Keratinocyte (primary cell): ENCODE results near the gene SVOPL.

ENCODE experiments used
- EZH2 ChIP-seq: IDR thresholded peaks from one replicate; pipeline ENCODE4 v1.6.1; 2012; ENCODE audit warnings: inconsistent platforms, mild to moderate bottlenecking, low read length, moderate library complexity
- TF ChIP-seq, protein P1 (sequence below), 3 experiments: IDR thresholded peaks in 1 of 3; conservative IDR thresholded peaks in 1 of 3; optimal IDR thresholded peaks in 1 of 3; 2 replicates in 2 of 3; 3 replicates in 1 of 3; pipeline versions ENCODE3 to v1.5.1; 2011; ENCODE audit warnings: low read length in 3 of 3, mild to moderate bottlenecking in 3 of 3, moderate library complexity in 2 of 3, control low read depth in 1 of 3, inconsistent platforms in 1 of 3; ENCODE audit not compliant: insufficient read depth in 2 of 3; ENCODE audit errors: extremely low read depth in 1 of 3

DNA sequence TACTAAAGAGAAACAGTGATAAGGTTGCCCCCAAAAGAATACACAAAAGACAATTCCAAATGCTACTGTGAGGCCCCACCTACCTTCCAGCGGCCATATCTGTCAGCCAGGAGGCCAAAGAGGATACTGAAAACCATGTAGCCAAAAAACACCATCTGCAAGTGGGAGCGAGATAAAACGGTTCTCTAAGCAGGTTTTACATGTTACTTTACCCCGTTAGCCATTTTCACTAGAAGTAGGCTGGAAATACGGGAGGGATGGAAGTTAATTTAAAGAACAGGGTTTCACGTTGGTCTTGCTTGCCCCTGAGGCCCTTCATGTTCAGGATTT, 38.2 kb downstream of the SVOPL start:
- TF ChIP-seq, protein P1, sequence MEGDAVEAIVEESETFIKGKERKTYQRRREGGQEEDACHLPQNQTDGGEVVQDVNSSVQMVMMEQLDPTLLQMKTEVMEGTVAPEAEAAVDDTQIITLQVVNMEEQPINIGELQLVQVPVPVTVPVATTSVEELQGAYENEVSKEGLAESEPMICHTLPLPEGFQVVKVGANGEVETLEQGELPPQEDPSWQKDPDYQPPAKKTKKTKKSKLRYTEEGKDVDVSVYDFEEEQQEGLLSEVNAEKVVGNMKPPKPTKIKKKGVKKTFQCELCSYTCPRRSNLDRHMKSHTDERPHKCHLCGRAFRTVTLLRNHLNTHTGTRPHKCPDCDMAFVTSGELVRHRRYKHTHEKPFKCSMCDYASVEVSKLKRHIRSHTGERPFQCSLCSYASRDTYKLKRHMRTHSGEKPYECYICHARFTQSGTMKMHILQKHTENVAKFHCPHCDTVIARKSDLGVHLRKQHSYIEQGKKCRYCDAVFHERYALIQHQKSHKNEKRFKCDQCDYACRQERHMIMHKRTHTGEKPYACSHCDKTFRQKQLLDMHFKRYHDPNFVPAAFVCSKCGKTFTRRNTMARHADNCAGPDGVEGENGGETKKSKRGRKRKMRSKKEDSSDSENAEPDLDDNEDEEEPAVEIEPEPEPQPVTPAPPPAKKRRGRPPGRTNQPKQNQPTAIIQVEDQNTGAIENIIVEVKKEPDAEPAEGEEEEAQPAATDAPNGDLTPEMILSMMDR (optimal IDR thresholded peaks at IDR 0.05 in 1 of 3, IDR thresholded peaks at IDR 0.05 in 1 of 3, conservative IDR thresholded peaks at IDR 0.05 in 1 of 3; ENCODE audit: extremely low read depth in 1 of 3, insufficient read depth in 2 of 3, low read length in 3 of 3) = no peak
- no peak for TF ChIP-seq EZH2
